ENCODE results near the gene NFAT5. TPM values are rescaled to one million over a fixed set of nuclear protein-coding genes. Genes with fewer than 3 reads are reported as not detected.
"Not testable (repeated sequence)": the region's sequence is repeated elsewhere in the genome, so short reads cannot be mapped to it uniquely, and the experiment has no call there.

The NFAT5 gene
- total RNA-seq, 2 donors from 2014 or later = 38.1 to 38.9 TPM

- H3K4me3 ChIP-seq = no peak overlapping the region
- H3K4me1 ChIP-seq = no peaks in the 10 kb centered on the region
- 88 to 95% methylated on average over 2 of the region's 2 CpGs for WGBS, 2 donors
- no peak for ATAC-seq
- no peaks in the 10 kb centered on the region for H3K36me3 ChIP-seq (replicated peaks in 1 of 2; ENCODE audit: insufficient read depth in 1 of 2, low read depth in 2 of 2)
- no peak overlapping the region for H3K27ac ChIP-seq
- intact Hi-C loops (cut with DNase I) = loop anchor here (10.0 kb wide), 1 partner anchor 150 kb away; no protein-coding TSS in a partner anchor
- TF ChIP-seq CTCF (IDR thresholded peaks at IDR 0.05) (no peak), POLR2A (IDR thresholded peaks at IDR 0.05) (no peak)
- H3K27me3 ChIP-seq = no peaks in the 10 kb centered on the region
- DNase-seq = no peak
- H3K9me3 ChIP-seq = peaks cover 0 to 2% (median 0%) of the 10 kb centered on the region in 3 donors
These were observed 11.3 kb upstream of the NFAT5 start for GRCh38 chr16:69554495-69554894.

- no peaks in the 10 kb centered on the region for H3K36me3 ChIP-seq (replicated peaks in 1 of 2; ENCODE audit: insufficient read depth in 1 of 2, low read depth in 2 of 2)
- DNase-seq (no peak), ATAC-seq (no peak)
- intact Hi-C loops (cut with DNase I) = loop anchor here (10.0 kb wide), 1 partner anchor 151 kb away; no protein-coding TSS in a partner anchor
- peaks cover 0 to 2% (median 0%) of the 10 kb centered on the region in 3 donors for H3K9me3 ChIP-seq
- TF ChIP-seq CTCF (IDR thresholded peaks at IDR 0.05) (no peak), POLR2A (IDR thresholded peaks at IDR 0.05) (no peak)
- H3K27ac ChIP-seq = no peak overlapping the region
- H3K4me1 ChIP-seq = no peaks in the 10 kb centered on the region
- H3K27me3 ChIP-seq = no peaks in the 10 kb centered on the region
- H3K4me3 ChIP-seq = no peak overlapping the region
- WGBS, 2 donors = 53 to 78% methylated on average over 1 of the region's 1 CpG
These were observed 10.3 kb upstream of the NFAT5 start for GRCh38 chr16:69555437-69555836.

- TF ChIP-seq CTCF (IDR thresholded peaks at IDR 0.05) = no peak
- TF ChIP-seq POLR2A (IDR thresholded peaks at IDR 0.05) = no peak
- DNase-seq = no peak
- H3K36me3 ChIP-seq (replicated peaks in 1 of 2; ENCODE audit: insufficient read depth in 1 of 2, low read depth in 2 of 2) = no peaks in the 10 kb centered on the region
- no peaks in the 10 kb centered on the region for H3K4me1 ChIP-seq
- 92 to 96% methylated on average over 2 of the region's 2 CpGs for WGBS, 2 donors
- no peak overlapping the region for H3K4me3 ChIP-seq
- ATAC-seq = no peak
- no peak overlapping the region for H3K27ac ChIP-seq
- intact Hi-C loops (cut with DNase I) = loop anchor here (10.0 kb wide), 1 partner anchor 151 kb away; no protein-coding TSS in a partner anchor
- H3K9me3 ChIP-seq = peaks cover 0 to 2% (median 0%) of the 10 kb centered on the region in 3 donors
- no peaks in the 10 kb centered on the region for H3K27me3 ChIP-seq
These were observed 9.9 kb upstream of the NFAT5 start for GRCh38 chr16:69555867-69556266.

GRCh38 chr16:69559164-69559563 is 6.6 kb upstream of the NFAT5 start:
- ATAC-seq (no peak), DNase-seq (no peak)
- Histone ChIP-seq H3K9me3 (no peaks in the 10 kb centered on the region), H3K27ac (no peak overlapping the region), H3K27me3 (no peaks in the 10 kb centered on the region), H3K36me3 (replicated peaks in 1 of 2; ENCODE audit: insufficient read depth in 1 of 2, low read depth in 2 of 2) (no peaks in the 10 kb centered on the region), H3K4me1 (peaks cover 7% of the 10 kb centered on the region), H3K4me3 (no peak overlapping the region)
- WGBS, 2 donors = 86 to 91% methylated on average over 2 of the region's 2 CpGs
- intact Hi-C loops (cut with DNase I) = loop anchor here (10.0 kb wide), 1 partner anchor 154 kb away; no protein-coding TSS in a partner anchor
- TF ChIP-seq POLR2A (IDR thresholded peaks at IDR 0.05) (no peak), CTCF (IDR thresholded peaks at IDR 0.05) (no peak)

GRCh38 chr16:69561367-69561766 is 4.4 kb upstream of the NFAT5 start:
- H3K27me3 ChIP-seq; intact Hi-C loops (cut with DNase I); H3K36me3 ChIP-seq (replicated peaks in 1 of 2; ENCODE audit: insufficient read depth in 1 of 2, low read depth in 2 of 2); ATAC-seq; H3K9me3 ChIP-seq; H3K27ac ChIP-seq; DNase-seq; H3K4me3 ChIP-seq: not testable (repeated sequence)
- peaks cover 11% of the 10 kb centered on the region for H3K4me1 ChIP-seq
- 91 to 96% methylated on average over 2 of the region's 2 CpGs for WGBS, 2 donors
